ENCODE measurements around the gene TMEM132C. TPM values are rescaled to one million over a fixed set of nuclear protein-coding genes. Genes with fewer than 3 reads are reported as not detected.

Gene TMEM132C
- total RNA-seq, 2 experiments from 2014 or later, result not detected

- Mint-ChIP-seq H3K4me3 (no peak overlapping the region), H3K4me1 (no peaks in the 10 kb centered on the region), H3K27me3 (peaks cover 36% of the 10 kb centered on the region), H3K9me3 (no peaks in the 10 kb centered on the region), H3K36me3 (no peaks in the 10 kb centered on the region), H3K27ac (no peak overlapping the region)
- DNase-seq (no peak), ATAC-seq (ENCODE audit: low read depth) (no peak)
- POLR2A ChIA-PET, result no interaction called here
These were observed 884 bp upstream of the TMEM132C start for GRCh38 chr12:128266086-128266485.

GRCh38 chr12:128266541-128267130 lies 334 bp upstream of the TMEM132C start:
- POLR2A ChIA-PET, result no interaction called here
- no peaks in the 10 kb centered on the region for H3K4me1 Mint-ChIP-seq
- H3K4me3 Mint-ChIP-seq, result no peak overlapping the region
- no peak for ATAC-seq (ENCODE audit: low read depth)
- DNase-seq, result no peak
- no peaks in the 10 kb centered on the region for H3K36me3 Mint-ChIP-seq
- H3K27me3 Mint-ChIP-seq, result peaks cover 36% of the 10 kb centered on the region
- no peaks in the 10 kb centered on the region for H3K9me3 Mint-ChIP-seq
- H3K27ac Mint-ChIP-seq, result no peak overlapping the region

GRCh38 chr12:128267651-128268378 lies 845 bp downstream of the TMEM132C start:
- Mint-ChIP-seq H3K4me3 (no peak overlapping the region), H3K27ac (no peak overlapping the region), H3K36me3 (no peaks in the 10 kb centered on the region), H3K4me1 (no peaks in the 10 kb centered on the region), H3K27me3 (peaks cover 36% of the 10 kb centered on the region), H3K9me3 (no peaks in the 10 kb centered on the region)
- ATAC-seq (ENCODE audit: low read depth) (no peak), DNase-seq (peak; percentile 25)
- POLR2A ChIA-PET, result no interaction called here

- Mint-ChIP-seq H3K4me1 (no peaks in the 10 kb centered on the region), H3K27ac (no peak overlapping the region), H3K27me3 (peaks cover 36% of the 10 kb centered on the region), H3K36me3 (no peaks in the 10 kb centered on the region), H3K4me3 (no peak overlapping the region), H3K9me3 (no peaks in the 10 kb centered on the region)
- POLR2A ChIA-PET, result no interaction called here
- no peak for DNase-seq
- ATAC-seq (ENCODE audit: low read depth), result no peak
These were observed 1.5 kb downstream of the TMEM132C start for GRCh38 chr12:128268379-128268995.

GRCh38 chr12:128269181-128269591 lies 2.2 kb downstream of the TMEM132C start:
- Mint-ChIP-seq H3K27ac (no peak overlapping the region), H3K4me1 (no peaks in the 10 kb centered on the region), H3K4me3 (no peak overlapping the region), H3K36me3 (no peaks in the 10 kb centered on the region), H3K9me3 (no peaks in the 10 kb centered on the region), H3K27me3 (peaks cover 36% of the 10 kb centered on the region)
- POLR2A ChIA-PET, result no interaction called here
- DNase-seq (no peak), ATAC-seq (ENCODE audit: low read depth) (no peak)

GRCh38 chr12:128276471-128276870 lies 9.5 kb downstream of the TMEM132C start:
- Mint-ChIP-seq H3K36me3 (no peaks in the 10 kb centered on the region), H3K4me3 (no peak overlapping the region), H3K4me1 (no peaks in the 10 kb centered on the region), H3K27ac (no peak overlapping the region), H3K9me3 (peaks cover 2% of the 10 kb centered on the region), H3K27me3 (no peaks in the 10 kb centered on the region)
- DNase-seq (no peak), ATAC-seq (ENCODE audit: low read depth) (no peak)
- POLR2A ChIA-PET, result no interaction called here

- Mint-ChIP-seq H3K4me1 (no peaks in the 10 kb centered on the region), H3K36me3 (no peaks in the 10 kb centered on the region), H3K9me3 (peaks cover 6% of the 10 kb centered on the region), H3K27ac (no peak overlapping the region), H3K27me3 (no peaks in the 10 kb centered on the region), H3K4me3 (no peak overlapping the region)
- POLR2A ChIA-PET, result no interaction called here
- ATAC-seq (ENCODE audit: low read depth) (no peak), DNase-seq (no peak)
These were observed 20.0 kb downstream of the TMEM132C start for GRCh38 chr12:128286970-128287369.

- POLR2A ChIA-PET, result no interaction called here
- H3K36me3 Mint-ChIP-seq, result no peaks in the 10 kb centered on the region
These were observed 21.4 kb downstream of the TMEM132C start for GRCh38 chr12:128288357-128288756.

GRCh38 chr12:128288896-128289295 lies 21.9 kb downstream of the TMEM132C start:
- DNase-seq (no peak), ATAC-seq (ENCODE audit: low read depth) (no peak)
- Mint-ChIP-seq H3K27me3 (no peaks in the 10 kb centered on the region), H3K4me3 (no peak overlapping the region), H3K27ac (no peak overlapping the region), H3K36me3 (no peaks in the 10 kb centered on the region), H3K4me1 (no peaks in the 10 kb centered on the region), H3K9me3 (peaks cover 4% of the 10 kb centered on the region)
- POLR2A ChIA-PET, result no interaction called here

More at GRCh38 chr12:128288357-128288756, 21.4 kb downstream of the TMEM132C start:
- H3K27ac Mint-ChIP-seq, result no peak overlapping the region
- ATAC-seq (ENCODE audit: low read depth) (no peak), DNase-seq (no peak)
- H3K27me3 Mint-ChIP-seq, result no peaks in the 10 kb centered on the region
- peaks cover 5% of the 10 kb centered on the region for H3K9me3 Mint-ChIP-seq
- H3K4me1 Mint-ChIP-seq, result no peaks in the 10 kb centered on the region
- H3K4me3 Mint-ChIP-seq, result no peak overlapping the region

- DNase-seq (no peak), ATAC-seq (ENCODE audit: low read depth) (no peak)
- no peaks in the 10 kb centered on the region for H3K4me1 Mint-ChIP-seq
- no peak overlapping the region for H3K27ac Mint-ChIP-seq
- H3K27me3 Mint-ChIP-seq, result no peaks in the 10 kb centered on the region
- no peak overlapping the region for H3K4me3 Mint-ChIP-seq
- no peaks in the 10 kb centered on the region for H3K36me3 Mint-ChIP-seq
- peaks cover 4% of the 10 kb centered on the region for H3K9me3 Mint-ChIP-seq
- POLR2A ChIA-PET, result no interaction called here
These were observed 24.0 kb downstream of the TMEM132C start for GRCh38 chr12:128290938-128291337.

- DNase-seq, result no peak
- POLR2A ChIA-PET, result no interaction called here
- Mint-ChIP-seq H3K36me3 (no peaks in the 10 kb centered on the region), H3K27ac (no peak overlapping the region), H3K4me1 (no peaks in the 10 kb centered on the region), H3K27me3 (no peaks in the 10 kb centered on the region), H3K4me3 (no peak overlapping the region), H3K9me3 (peaks cover 3% of the 10 kb centered on the region)
- ATAC-seq (ENCODE audit: low read depth), result no peak
These were observed 31.2 kb downstream of the TMEM132C start for GRCh38 chr12:128298091-128298748.

- Mint-ChIP-seq H3K9me3 (peaks cover 12% of the 10 kb centered on the region), H3K27me3 (no peaks in the 10 kb centered on the region), H3K4me1 (no peaks in the 10 kb centered on the region), H3K4me3 (no peak overlapping the region), H3K36me3 (no peaks in the 10 kb centered on the region), H3K27ac (no peak overlapping the region)
- DNase-seq (no peak), ATAC-seq (ENCODE audit: low read depth) (no peak)
- POLR2A ChIA-PET, result no interaction called here
These were observed 38.4 kb downstream of the TMEM132C start for GRCh38 chr12:128305336-128305892.

- Mint-ChIP-seq H3K27me3 (no peaks in the 10 kb centered on the region), H3K27ac (no peak overlapping the region), H3K36me3 (no peaks in the 10 kb centered on the region), H3K4me3 (no peak overlapping the region), H3K4me1 (no peaks in the 10 kb centered on the region), H3K9me3 (peaks cover 12% of the 10 kb centered on the region)
- ATAC-seq (ENCODE audit: low read depth) (no peak), DNase-seq (no peak)
- POLR2A ChIA-PET, result no interaction called here
These were observed 40.8 kb downstream of the TMEM132C start for GRCh38 chr12:128307791-128308190.
